Right cardiac atrium (tissue), 5 donors: ENCODE data around the gene TMEM135. TPM values are rescaled to one million over a fixed set of nuclear protein-coding genes. Genes with fewer than 3 reads are reported as not detected.

Source experiments
- ATAC-seq, 2 donors: fragments of 200-7000 bp; cut with Tn5 transposase; one replicate each; pipeline versions ENCODE4 v1.8.0 to v1.9.1; 2020; ENCODE audit warnings: moderate library complexity in 2 of 2, mild to moderate bottlenecking in 1 of 2
- DNase-seq, 3 donors: peaks; one replicate each; pipeline ENCODE4 v3.0.0-alpha.2; 2020
- H3K27ac ChIP-seq: one replicate; pipeline ENCODE4 v1.5.1; 2013; ENCODE audit warnings: mild to moderate bottlenecking, low read length, control low read depth, moderate library complexity
- H3K27me3 ChIP-seq: one replicate; pipeline ENCODE4 v1.6.1; 2013; ENCODE audit not compliant: control insufficient read depth, insufficient read depth
- H3K4me1 ChIP-seq: one replicate; pipeline ENCODE4 v1.6.1; 2013; ENCODE audit warnings: low read length; ENCODE audit not compliant: control insufficient read depth, insufficient read depth
- H3K4me3 ChIP-seq: one replicate; pipeline ENCODE4 v1.5.1; 2013; ENCODE audit warnings: low read length, control low read depth
- H3K9me3 ChIP-seq: one replicate; pipeline ENCODE4 v1.6.1; 2013; ENCODE audit warnings: low read length; ENCODE audit not compliant: control insufficient read depth
- WGBS: extraction: QIAGEN DNeasy Blood & Tissue Kit; methylation state at CpG from one replicate; pipeline ENCODE4 v1.1.7; 2013; 5-methylcytosine and 5-hydroxymethylcytosine counted together
- intact Hi-C, 4 donors: fragments of 100-400 bp; cut with DNase I; formaldehyde crosslinking; loops; one replicate each; pipeline versions ENCODE4 v1.11.0 to v1.14.0; 2022 to 2023
- polyA plus RNA-seq: library from polyadenylated mRNA; stranded (reverse); fragments of 200-250 nt; gene quantifications from one replicate; pipeline ENCODE4 v1.2.3, GENCODE V29; 2013
- total RNA-seq, 4 donors: library from RNA; stranded (reverse); fragmentation: NEBNext Ultra II Directional; extraction: Animal tissue kit (Norgen Biotek cat#: 25700); gene quantifications; one replicate each; pipeline ENCODE4 v1.2.1, GENCODE V29; 2021
- donor health status: healthy with polysubstance abuse.
- donor health status: DM: no; HTN: yes; CAD: no.
- donor health status: DM: no; HTN: no; CAD: no.
- donor health status: DM: no; HTN: yes; CAD: no; lungs with severe emphysema.
- donor health status: DM: yes; HTN: yes; CAD: no.

The TMEM135 gene
- total and polyA plus RNA-seq, 5 donors: 5.7 to 24.1 (median 18.0) TPM

GRCh38 chr11:87036756-87037449 is 831 bp upstream of the TMEM135 start:
- intact Hi-C loops: loop anchor here in 2 of 4 donors (5.0 kb wide), 2 partner anchors 80 to 85 kb away; partner anchors contain the start of gene FZD4 (in 1 of the 2)
- ATAC-seq: peak; percentile 3

DNA sequence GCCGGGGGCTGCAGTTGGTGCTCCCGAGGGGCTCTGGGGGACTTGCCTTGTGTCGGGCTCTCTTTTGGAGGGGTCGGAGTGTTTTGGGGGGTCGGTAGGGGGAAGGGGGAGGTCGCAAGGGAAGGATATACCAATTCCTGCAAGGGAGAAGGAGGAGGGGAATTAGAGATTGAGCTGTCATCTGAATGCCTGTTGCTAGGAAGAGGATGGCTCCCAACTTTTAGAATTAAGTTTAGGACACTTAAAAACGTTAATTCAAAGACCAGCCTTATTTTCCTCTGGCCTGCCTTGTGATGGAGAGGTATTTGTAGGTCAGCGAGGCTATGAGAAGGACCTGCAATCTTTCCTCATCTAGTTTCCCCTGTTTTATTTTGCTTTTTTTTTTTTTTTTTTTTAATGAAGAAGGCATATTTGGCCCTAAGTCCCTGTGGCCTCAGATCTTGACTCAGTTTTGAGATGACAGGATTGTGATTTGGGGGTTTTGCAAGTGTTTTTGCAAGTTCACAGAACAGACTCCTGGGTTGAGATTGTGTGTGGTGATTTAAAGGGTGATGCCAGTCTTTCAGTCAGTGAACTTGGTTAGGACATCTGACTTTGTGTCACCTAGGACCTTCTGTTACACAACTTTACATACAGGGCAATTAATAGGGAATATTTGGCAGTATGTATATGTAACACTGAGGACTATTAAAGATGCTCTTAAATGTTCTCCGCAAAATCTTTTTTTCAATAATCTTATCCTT is 672 bp downstream of the TMEM135 start:
- 11% methylated on average over 9 of the region's 9 CpGs for WGBS
- no peaks in the 10 kb centered on the region for H3K9me3 ChIP-seq
- H3K27me3 ChIP-seq: no peaks in the 10 kb centered on the region
- ATAC-seq: peak; percentile 3 to 6
- H3K4me1 ChIP-seq: peaks cover 2% of the 10 kb centered on the region
- intact Hi-C loops: loop anchor here in 2 of 4 donors (5.0 kb wide), 2 partner anchors 81 to 86 kb away; partner anchors contain the start of gene FZD4 (in 1 of the 2)
- DNase-seq: no peak
- peak overlapping the region; percentile 84 for H3K4me3 ChIP-seq
- H3K27ac ChIP-seq: peak overlapping the region; percentile 61

More at GRCh38 chr11:87036756-87037449, 831 bp upstream of the TMEM135 start:
- no peak for DNase-seq
- H3K4me1 ChIP-seq: peaks cover 2% of the 10 kb centered on the region
- H3K4me3 ChIP-seq: peak overlapping the region; percentile 84
- H3K9me3 ChIP-seq: no peaks in the 10 kb centered on the region
- H3K27me3 ChIP-seq: no peaks in the 10 kb centered on the region
- WGBS: 31% methylated on average over 10 of the region's 10 CpGs
- H3K27ac ChIP-seq: peak overlapping the region; percentile 82

DNA sequence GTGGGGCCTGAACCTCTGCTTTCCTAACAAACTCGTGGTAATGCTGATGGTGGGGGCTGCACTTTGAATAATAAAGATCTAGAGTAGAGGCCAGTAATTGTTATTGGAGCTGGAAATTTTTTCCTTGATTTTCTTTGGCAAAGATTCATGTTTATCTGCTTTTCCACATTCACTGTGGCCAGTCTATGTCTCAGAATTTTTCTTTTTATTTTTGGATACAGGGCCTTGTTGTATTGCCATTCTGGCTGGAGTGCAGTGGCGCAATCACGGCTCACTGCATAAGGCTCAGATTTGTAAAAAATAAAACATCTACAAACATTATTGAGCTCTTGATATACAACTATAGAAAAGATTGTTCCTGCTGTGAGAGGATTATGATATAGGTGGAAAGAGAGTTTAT is 1.6 kb downstream of the TMEM135 start:
- ATAC-seq (no peak), DNase-seq (peak; percentile 50 to 76 (median 50))
- H3K9me3 ChIP-seq: no peaks in the 10 kb centered on the region
- H3K27ac ChIP-seq: no peak overlapping the region
- H3K27me3 ChIP-seq: no peaks in the 10 kb centered on the region
- intact Hi-C loops: loop anchor here in 2 of 4 donors (5.0 kb wide), 2 partner anchors 82 to 87 kb away; partner anchors contain the start of gene FZD4 (in 1 of the 2)
- peaks cover 2% of the 10 kb centered on the region for H3K4me1 ChIP-seq
- WGBS: 32% methylated on average over 3 of the region's 3 CpGs
- H3K4me3 ChIP-seq: peak overlapping the region; percentile 84

- H3K27ac ChIP-seq: no peak overlapping the region
- DNase-seq (no peak), ATAC-seq (no peak)
- WGBS: 78% methylated on average over 1 of the region's 1 CpG
- no peaks in the 10 kb centered on the region for H3K9me3 ChIP-seq
- intact Hi-C loops: no loop called here
- no peaks in the 10 kb centered on the region for H3K4me1 ChIP-seq
- no peak overlapping the region for H3K4me3 ChIP-seq
- no peaks in the 10 kb centered on the region for H3K27me3 ChIP-seq
Measured at GRCh38 chr11:87043894-87044293, 6.2 kb downstream of the TMEM135 start.

GRCh38 chr11:87046824-87047223 is 9.1 kb downstream of the TMEM135 start:
- DNase-seq: no peak
- no peak for ATAC-seq
- H3K4me1 ChIP-seq: no peaks in the 10 kb centered on the region
- intact Hi-C loops: no loop called here
- H3K4me3 ChIP-seq: no peak overlapping the region
- no peaks in the 10 kb centered on the region for H3K9me3 ChIP-seq
- 97% methylated on average over 2 of the region's 2 CpGs for WGBS
- H3K27me3 ChIP-seq: no peaks in the 10 kb centered on the region
- H3K27ac ChIP-seq: no peak overlapping the region

GRCh38 chr11:87056091-87056490 is 18.4 kb downstream of the TMEM135 start:
- H3K27me3 ChIP-seq: no peaks in the 10 kb centered on the region
- no peak overlapping the region for H3K4me3 ChIP-seq
- no peak for DNase-seq
- H3K27ac ChIP-seq: no peak overlapping the region
- 72% methylated on average over 3 of the region's 3 CpGs for WGBS
- intact Hi-C loops: no loop called here
- no peak for ATAC-seq
- no peaks in the 10 kb centered on the region for H3K9me3 ChIP-seq
- H3K4me1 ChIP-seq: peaks cover 2% of the 10 kb centered on the region

DNA sequence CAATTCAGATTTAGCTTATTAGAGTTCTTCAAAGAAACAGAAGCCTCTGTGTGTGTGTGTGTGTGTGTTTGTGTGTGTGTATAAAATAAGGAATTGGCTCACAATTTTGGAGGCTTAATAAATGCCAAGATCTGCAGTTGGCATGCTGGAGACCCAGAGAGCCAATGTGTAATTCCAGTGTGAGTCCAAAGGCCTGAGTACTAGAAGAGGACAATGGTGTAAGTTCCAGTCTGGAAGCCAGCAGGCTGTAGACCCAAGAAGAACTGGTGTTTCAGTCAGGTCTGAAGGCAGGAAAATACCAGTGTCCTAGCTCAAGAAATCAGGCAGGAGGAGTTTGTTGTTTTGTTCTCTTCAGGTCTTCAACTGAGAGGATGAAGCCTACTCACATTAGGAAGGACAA is 20.0 kb downstream of the TMEM135 start:
- Histone ChIP-seq H3K27me3 (no peaks in the 10 kb centered on the region), H3K27ac (no peak overlapping the region), H3K4me3 (no peak overlapping the region), H3K4me1 (peaks cover 2% of the 10 kb centered on the region), H3K9me3 (no peaks in the 10 kb centered on the region)
- DNase-seq: no peak
- ATAC-seq: no peak
- intact Hi-C loops: no loop called here

GRCh38 chr11:87059596-87060390 is 22.1 kb downstream of the TMEM135 start:
- 99% methylated on average over 10 of the region's 10 CpGs for WGBS
- no peaks in the 10 kb centered on the region for H3K27me3 ChIP-seq
- no peak overlapping the region for H3K27ac ChIP-seq
- no peak overlapping the region for H3K4me3 ChIP-seq
- intact Hi-C loops: no loop called here
- H3K4me1 ChIP-seq: peaks cover 2% of the 10 kb centered on the region
- H3K9me3 ChIP-seq: no peaks in the 10 kb centered on the region
- ATAC-seq (no peak), DNase-seq (no peak)

DNA sequence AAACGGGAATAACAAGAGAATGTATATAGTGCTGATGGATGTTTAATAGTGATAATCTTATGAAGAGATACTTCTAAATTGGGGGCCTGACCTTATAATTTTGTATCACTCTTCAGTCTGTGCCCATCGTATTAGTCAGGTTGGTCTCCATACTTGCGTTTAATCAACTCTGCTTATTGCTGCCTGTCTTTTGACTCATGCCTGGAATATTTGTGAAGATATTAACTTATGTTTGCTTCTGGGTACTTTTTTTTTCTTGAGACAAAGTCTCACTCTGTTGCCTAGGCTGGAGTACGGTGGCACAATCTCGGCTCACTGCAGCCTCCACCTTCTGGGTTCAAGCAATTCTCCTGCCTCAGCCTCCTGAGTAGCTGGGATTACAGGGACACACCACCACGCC is 24.0 kb downstream of the TMEM135 start:
- DNase-seq (no peak), ATAC-seq (no peak)
- WGBS: 94% methylated on average over 6 of the region's 6 CpGs
- H3K4me3 ChIP-seq: no peak overlapping the region
- intact Hi-C loops: no loop called here
- peaks cover 2% of the 10 kb centered on the region for H3K4me1 ChIP-seq
- H3K27ac ChIP-seq: no peak overlapping the region
- H3K9me3 ChIP-seq: no peaks in the 10 kb centered on the region
- no peaks in the 10 kb centered on the region for H3K27me3 ChIP-seq

DNA sequence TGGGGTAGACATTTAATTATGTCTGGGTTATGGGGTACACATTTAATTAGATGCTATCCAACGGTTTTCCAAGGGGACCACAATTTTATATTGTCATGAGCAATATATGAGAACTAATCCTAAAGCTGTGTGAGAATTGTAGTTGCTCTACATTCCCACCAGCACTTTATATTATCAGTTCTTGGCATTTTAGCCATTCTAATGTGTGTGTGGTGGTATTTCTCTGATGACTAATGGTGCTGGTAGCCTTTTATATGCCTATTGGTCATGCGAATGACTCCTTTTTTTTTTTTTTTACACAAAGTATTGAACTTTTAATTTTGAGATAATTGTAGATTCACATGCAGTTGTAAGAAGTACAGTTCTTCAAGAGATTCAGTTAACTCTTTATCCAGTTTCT is 26.2 kb downstream of the TMEM135 start:
- no peaks in the 10 kb centered on the region for H3K27me3 ChIP-seq
- no peak for ATAC-seq
- no peak overlapping the region for H3K4me3 ChIP-seq
- no peaks in the 10 kb centered on the region for H3K9me3 ChIP-seq
- 58% methylated on average over 2 of the region's 2 CpGs for WGBS
- no peaks in the 10 kb centered on the region for H3K4me1 ChIP-seq
- no peak overlapping the region for H3K27ac ChIP-seq
- no peak for DNase-seq
- intact Hi-C loops: no loop called here

DNA sequence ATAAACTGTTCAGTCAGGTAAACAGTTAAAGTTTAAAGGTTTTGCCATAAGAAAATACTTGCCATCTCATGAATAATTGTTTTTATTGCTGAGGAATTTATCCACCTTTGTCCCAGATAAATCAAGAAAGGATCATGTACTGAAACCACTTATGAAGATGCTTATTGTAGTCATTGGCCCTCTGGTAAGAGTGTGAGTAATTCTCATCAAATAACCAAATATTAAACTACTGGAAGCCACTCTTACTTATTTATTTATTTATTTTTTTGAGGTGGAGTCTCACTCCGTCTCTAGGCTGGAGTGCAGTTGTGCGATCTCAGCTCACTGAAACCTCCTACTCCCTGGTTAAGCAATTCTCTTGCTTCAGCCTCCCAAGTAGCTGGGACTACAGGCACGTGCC is 35.1 kb downstream of the TMEM135 start:
- no peaks in the 10 kb centered on the region for H3K27me3 ChIP-seq
- 81% methylated on average over 3 of the region's 3 CpGs for WGBS
- intact Hi-C loops: no loop called here
- no peak overlapping the region for H3K4me3 ChIP-seq
- no peak for ATAC-seq
- no peak for DNase-seq
- no peaks in the 10 kb centered on the region for H3K4me1 ChIP-seq
- no peaks in the 10 kb centered on the region for H3K9me3 ChIP-seq
- no peak overlapping the region for H3K27ac ChIP-seq
